HCT116 (cell line): Measurements from ENCODE around the gene U2AF1L4.

Experiments
- CTCF ChIP-seq, 3 experiments: fragments of 200-600 bp in 1 of 3; sonication (generic) in 1 of 3; IDR thresholded peaks in 2 of 3; conservative IDR thresholded peaks in 1 of 3; 2 replicates each; pipeline ENCODE4 v1.5.1; 2012 to 2017; ENCODE audit warnings: low read depth in 2 of 3, low read length in 2 of 3, antibody characterized with exemption in 1 of 3, borderline replicate concordance in 1 of 3, control low read depth in 1 of 3, mild to moderate bottlenecking in 1 of 3, mixed read lengths in 1 of 3, mixed run types in 1 of 3, moderate library complexity in 1 of 3; ENCODE audit not compliant: insufficient read depth in 1 of 3
- EGR1 ChIP-seq: IDR thresholded peaks from 2 replicates; pipeline ENCODE4 v1.6.1; 2012; ENCODE audit warnings: low read depth
- EZH2 ChIP-seq: fragments of 200-600 bp; sonication (generic); IDR thresholded peaks from 2 replicates; pipeline ENCODE4 v1.6.1; 2017; ENCODE audit warnings: antibody characterized with exemption, mixed run types
- EZH2phosphoT487 ChIP-seq: fragments of 200-600 bp; IDR thresholded peaks from 2 replicates; pipeline ENCODE4 v1.6.1; 2018; ENCODE audit warnings: antibody characterized with exemption, borderline replicate concordance
- MAX ChIP-seq: IDR thresholded peaks from 2 replicates; pipeline ENCODE4 v1.6.1; 2012
- POLR2A ChIP-seq: IDR thresholded peaks from 2 replicates; pipeline ENCODE4 v1.7.0; 2011; ENCODE audit warnings: borderline replicate concordance; ENCODE audit not compliant: insufficient read depth, insufficient read length; ENCODE audit errors: extremely low read depth
- RAD21 ChIP-seq: IDR thresholded peaks from 2 replicates; pipeline ENCODE4 v1.6.1; 2012; ENCODE audit warnings: low read depth, mild to moderate bottlenecking
- REST ChIP-seq: IDR thresholded peaks from 2 replicates; pipeline ENCODE4 v1.6.1; 2012; ENCODE audit warnings: low read depth
- YY1 ChIP-seq: IDR thresholded peaks from 2 replicates; pipeline ENCODE4 v1.6.1; 2011; ENCODE audit warnings: low read length, low read depth, moderate library complexity, mild to moderate bottlenecking; ENCODE audit not compliant: insufficient replicate concordance; ENCODE audit errors: extremely low read depth
- ZNF274 ChIP-seq: fragments of 200-500 bp; sonication (Bioruptor generic); IDR thresholded peaks from 2 replicates; pipeline ENCODE4 v1.6.1; 2014; ENCODE audit warnings: mild to moderate bottlenecking, low read depth, low read length, inconsistent platforms

GRCh38 chr19:35727053-35727955 is 17.9 kb downstream of the U2AF1L4 start:
- TF ChIP-seq EZH2 (no peak), REST (no peak), POLR2A (no peak), CTCF (IDR thresholded peaks at IDR 0.05 in 2 of 3, conservative IDR thresholded peaks at IDR 0.05 in 1 of 3; ENCODE audit: borderline replicate concordance in 1 of 3, insufficient read depth in 1 of 3, low read depth in 2 of 3, low read length in 2 of 3) (no peak), EZH2phosphoT487 (no peak), EGR1 (no peak), RAD21 (no peak), MAX (no peak), YY1 (no peak), ZNF274 (no peak)
